ENCODE data around the gene CRBN.

DNA sequence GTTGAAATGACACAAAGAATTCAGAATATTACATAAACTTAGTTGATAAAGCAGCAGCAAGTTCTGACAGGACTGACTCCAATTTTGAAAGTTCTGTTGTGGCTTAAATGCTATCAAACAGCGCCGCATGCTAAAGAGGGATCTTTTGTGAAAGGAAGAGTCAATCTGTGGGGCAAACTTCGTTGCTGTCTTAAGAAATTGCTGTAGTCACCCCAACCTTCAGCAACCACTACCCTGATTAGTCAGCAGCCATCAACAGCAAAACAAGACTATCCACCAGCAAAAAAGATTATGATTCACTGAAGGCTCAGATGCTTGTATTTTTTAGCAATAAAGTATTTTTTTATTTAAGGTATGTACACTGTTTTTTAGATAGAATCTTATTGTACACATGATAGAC lies 14.2 kb downstream of the CRBN start:
- TF ChIP-seq, protein P1, sequence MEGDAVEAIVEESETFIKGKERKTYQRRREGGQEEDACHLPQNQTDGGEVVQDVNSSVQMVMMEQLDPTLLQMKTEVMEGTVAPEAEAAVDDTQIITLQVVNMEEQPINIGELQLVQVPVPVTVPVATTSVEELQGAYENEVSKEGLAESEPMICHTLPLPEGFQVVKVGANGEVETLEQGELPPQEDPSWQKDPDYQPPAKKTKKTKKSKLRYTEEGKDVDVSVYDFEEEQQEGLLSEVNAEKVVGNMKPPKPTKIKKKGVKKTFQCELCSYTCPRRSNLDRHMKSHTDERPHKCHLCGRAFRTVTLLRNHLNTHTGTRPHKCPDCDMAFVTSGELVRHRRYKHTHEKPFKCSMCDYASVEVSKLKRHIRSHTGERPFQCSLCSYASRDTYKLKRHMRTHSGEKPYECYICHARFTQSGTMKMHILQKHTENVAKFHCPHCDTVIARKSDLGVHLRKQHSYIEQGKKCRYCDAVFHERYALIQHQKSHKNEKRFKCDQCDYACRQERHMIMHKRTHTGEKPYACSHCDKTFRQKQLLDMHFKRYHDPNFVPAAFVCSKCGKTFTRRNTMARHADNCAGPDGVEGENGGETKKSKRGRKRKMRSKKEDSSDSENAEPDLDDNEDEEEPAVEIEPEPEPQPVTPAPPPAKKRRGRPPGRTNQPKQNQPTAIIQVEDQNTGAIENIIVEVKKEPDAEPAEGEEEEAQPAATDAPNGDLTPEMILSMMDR (IDR thresholded peaks at IDR 0.05; ENCODE audit: insufficient read depth, low read length, poor library complexity, severe bottlenecking), result no peak
- TF ChIP-seq EZH2phosphoT487 (conservative IDR thresholded peaks at IDR 0.05; ENCODE audit: low read length), result no peak

Data from SU-DHL-6 (cell line).